H54 (cell line): Measurements from ENCODE around the gene CCDC142.
A peak's percentile ranks its signal among the peaks of the same experiment; 100 is the strongest.
"Not testable (repeated sequence)": the region's sequence is repeated elsewhere in the genome, so short reads cannot be mapped to it uniquely, and the experiment has no call there.

ENCODE experiments used
- DNase-seq: peaks from one replicate; pipeline ENCODE4 v3.0.0; 2011; ENCODE audit warnings: low spot score, mixed read lengths; ENCODE audit not compliant: insufficient read length
- FAIRE-seq: peaks from 3 replicates; lab custom pipeline; 2011; peaks lifted over from hg19 to GRCh38; lab: Jason Lieb, UNC
- POLR2A ChIP-seq: IDR thresholded peaks from 2 replicates; pipeline ENCODE4 v1.6.1; 2011; ENCODE audit warnings: low read depth, mild to moderate bottlenecking, low read length

Gene CCDC142

GRCh38 chr2:74458938-74459363, 23.8 kb downstream of the CCDC142 start:
- DNase-seq = no peak
- FAIRE-seq = no peak

GRCh38 chr2:74458132-74458937, 24.5 kb downstream of the CCDC142 start, which contains the start of gene WBP1:
Gene WBP1 (plus strand): TSS chr2:74458438. CDS start chr2:74458603, 165 bp downstream.
- DNase-seq (peak; percentile 99), FAIRE-seq (peak; percentile 85)
- peak; percentile 61 for TF ChIP-seq POLR2A

More at GRCh38 chr2:74458938-74459363, 23.8 kb downstream of the CCDC142 start:
- TF ChIP-seq POLR2A = no peak

GRCh38 chr2:74457549-74458131, 25.2 kb downstream of the CCDC142 start:
- TF ChIP-seq POLR2A = peak; percentile 25; the same call in 1 of the 2 replicates
- FAIRE-seq (no peak), DNase-seq (no peak)

GRCh38 chr2:74457129-74457548, 25.7 kb downstream of the CCDC142 start:
- DNase-seq (no peak), FAIRE-seq (no peak)
- no peak for TF ChIP-seq POLR2A

GRCh38 chr2:74454654-74455511, 27.9 kb downstream of the CCDC142 start, which contains the start of gene INO80B:
Gene INO80B (plus strand): TSS chr2:74455087. CDS start chr2:74455117, 30 bp downstream.
- TF ChIP-seq POLR2A = peak; percentile 11; the same call in 1 of the 2 replicates
- FAIRE-seq (peak; percentile 83), DNase-seq (peak; percentile 82)

GRCh38 chr2:74450570-74451190, 32.1 kb downstream of the CCDC142 start:
- no peak for TF ChIP-seq POLR2A
- DNase-seq (no peak), FAIRE-seq (no peak)

GRCh38 chr2:74448771-74449170, 34.0 kb downstream of the CCDC142 start:
- no peak for FAIRE-seq
- no peak for TF ChIP-seq POLR2A
- DNase-seq = no peak

GRCh38 chr2:74447230-74447999, 35.4 kb downstream of the CCDC142 start:
- no peak for FAIRE-seq
- DNase-seq = no peak
- no peak for TF ChIP-seq POLR2A

- FAIRE-seq = no peak
- DNase-seq = no peak
Measured at GRCh38 chr2:74444498-74445318, 38.1 kb downstream of the CCDC142 start.

GRCh38 chr2:74442483-74443297, 40.1 kb downstream of the CCDC142 start:
- not testable (repeated sequence) for FAIRE-seq, DNase-seq

More at GRCh38 chr2:74444498-74445318, 38.1 kb downstream of the CCDC142 start:
- no peak for TF ChIP-seq POLR2A
